Measurements from ENCODE around the gene TRMT10C. TPM values are rescaled to one million over a fixed set of nuclear protein-coding genes. Genes with fewer than 3 reads are reported as not detected.
"Not testable (repeated sequence)": the region's sequence is repeated elsewhere in the genome, so short reads cannot be mapped to it uniquely, and the experiment has no call there.

The TRMT10C gene
- total RNA-seq, 2 donors from 2014 or later, result 41.4 to 41.8 TPM

GRCh38 chr3:101603184-101603583 lies 41.5 kb downstream of the TRMT10C start:
- Mint-ChIP-seq H3K36me3 (ENCODE audit: low read depth) (peaks cover 15% of the 10 kb centered on the region), H3K4me1 (peaks cover 5% of the 10 kb centered on the region), H3K9me3 (peaks cover 22% of the 10 kb centered on the region), H3K4me3 (no peak overlapping the region), H3K27ac (no peak overlapping the region), H3K27me3 (ENCODE audit: insufficient read depth) (no peaks in the 10 kb centered on the region)
- H3K4me3 ChIP-seq (ENCODE audit: low read length), result no peak overlapping the region
- WGBS, 2 experiments (ENCODE audit: insufficient coverage in 1 of 2, insufficient read length in 1 of 2), result 90 to 93% methylated on average over 1 of the region's 1 CpG
- no peaks in the 10 kb centered on the region for H3K27me3 ChIP-seq (ENCODE audit: control insufficient read depth, insufficient read depth, low read length, poor library complexity, severe bottlenecking)
- H3K36me3 ChIP-seq (ENCODE audit: control insufficient read depth, insufficient read depth, low read length), result peaks cover 14% of the 10 kb centered on the region
- no peaks in the 10 kb centered on the region for H3K4me1 ChIP-seq (ENCODE audit: control insufficient read depth, insufficient read depth, low read length)
- no peak for DNase-seq
- H3K9me3 ChIP-seq (ENCODE audit: control insufficient read depth, low read length), result peaks cover 8% of the 10 kb centered on the region
- no peak for TF ChIP-seq CTCF (conservative IDR thresholded peaks at IDR 0.05)
- H3K27ac ChIP-seq (ENCODE audit: low read depth, low read length), result no peak overlapping the region
- no peak overlapping the region for H3K9ac ChIP-seq (ENCODE audit: extremely low read depth, low read length, poor library complexity, severe bottlenecking)

- not testable (repeated sequence) for H3K4me1 ChIP-seq (ENCODE audit: control insufficient read depth, insufficient read depth, low read length); H3K4me3 ChIP-seq (ENCODE audit: low read length); H3K9ac ChIP-seq (ENCODE audit: extremely low read depth, low read length, poor library complexity, severe bottlenecking); H3K4me3 Mint-ChIP-seq; H3K27me3 ChIP-seq (ENCODE audit: control insufficient read depth, insufficient read depth, low read length, poor library complexity, severe bottlenecking); H3K4me1 Mint-ChIP-seq; H3K9me3 ChIP-seq (ENCODE audit: control insufficient read depth, low read length); H3K27ac ChIP-seq (ENCODE audit: low read depth, low read length); DNase-seq; H3K27me3 Mint-ChIP-seq (ENCODE audit: insufficient read depth); H3K36me3 ChIP-seq (ENCODE audit: control insufficient read depth, insufficient read depth, low read length)
- WGBS, 2 experiments (ENCODE audit: insufficient coverage in 1 of 2, insufficient read length in 1 of 2), result 72 to 85% methylated on average over 8 to 10 of the region's 10 CpGs
- H3K27ac Mint-ChIP-seq, result peak overlapping the region; percentile 74
- peaks cover 22% of the 10 kb centered on the region for H3K9me3 Mint-ChIP-seq
- peaks cover 13% of the 10 kb centered on the region for H3K36me3 Mint-ChIP-seq (ENCODE audit: low read depth)
Measured at GRCh38 chr3:101605398-101605797, 43.7 kb downstream of the TRMT10C start.

GRCh38 chr3:101611023-101611422 lies 49.4 kb downstream of the TRMT10C start:
- H3K36me3 ChIP-seq (ENCODE audit: control insufficient read depth, insufficient read depth, low read length), result no peaks in the 10 kb centered on the region
- H3K27ac Mint-ChIP-seq, result no peak overlapping the region
- no peaks in the 10 kb centered on the region for H3K27me3 ChIP-seq (ENCODE audit: control insufficient read depth, insufficient read depth, low read length, poor library complexity, severe bottlenecking)
- H3K36me3 Mint-ChIP-seq (ENCODE audit: low read depth), result no peaks in the 10 kb centered on the region
- no peak overlapping the region for H3K4me3 ChIP-seq (ENCODE audit: low read length)
- no peaks in the 10 kb centered on the region for H3K4me1 ChIP-seq (ENCODE audit: control insufficient read depth, insufficient read depth, low read length)
- no peak overlapping the region for H3K9ac ChIP-seq (ENCODE audit: extremely low read depth, low read length, poor library complexity, severe bottlenecking)
- no peak overlapping the region for H3K4me3 Mint-ChIP-seq
- WGBS, 2 experiments (ENCODE audit: insufficient coverage in 1 of 2, insufficient read length in 1 of 2), result 100% methylated on average over 2 of the region's 2 CpGs; no CpG with 5 or more reads in 1 of the 2 experiments
- H3K9me3 Mint-ChIP-seq, result peaks cover 2% of the 10 kb centered on the region
- TF ChIP-seq CTCF (conservative IDR thresholded peaks at IDR 0.05), result no peak
- no peaks in the 10 kb centered on the region for H3K9me3 ChIP-seq (ENCODE audit: control insufficient read depth, low read length)
- peaks cover 2% of the 10 kb centered on the region for H3K4me1 Mint-ChIP-seq
- no peak for DNase-seq
- no peaks in the 10 kb centered on the region for H3K27me3 Mint-ChIP-seq (ENCODE audit: insufficient read depth)
- no peak overlapping the region for H3K27ac ChIP-seq (ENCODE audit: low read depth, low read length)

GRCh38 chr3:101613014-101613413 lies 51.3 kb downstream of the TRMT10C start:
- H3K27me3 Mint-ChIP-seq (ENCODE audit: insufficient read depth); H3K27ac Mint-ChIP-seq: not testable (repeated sequence)

More at GRCh38 chr3:101613014-101613413, 51.3 kb downstream of the TRMT10C start:
- not testable (repeated sequence) for H3K9ac ChIP-seq (ENCODE audit: extremely low read depth, low read length, poor library complexity, severe bottlenecking); H3K27ac ChIP-seq (ENCODE audit: low read depth, low read length); H3K36me3 Mint-ChIP-seq (ENCODE audit: low read depth); H3K36me3 ChIP-seq (ENCODE audit: control insufficient read depth, insufficient read depth, low read length); H3K4me1 Mint-ChIP-seq; H3K4me1 ChIP-seq (ENCODE audit: control insufficient read depth, insufficient read depth, low read length); H3K4me3 Mint-ChIP-seq; H3K4me3 ChIP-seq (ENCODE audit: low read length); H3K27me3 ChIP-seq (ENCODE audit: control insufficient read depth, insufficient read depth, low read length, poor library complexity, severe bottlenecking); H3K9me3 ChIP-seq (ENCODE audit: control insufficient read depth, low read length); DNase-seq; H3K9me3 Mint-ChIP-seq
- 66 to 78% methylated on average over 4 to 9 of the region's 9 CpGs for WGBS, 2 experiments (ENCODE audit: insufficient coverage in 1 of 2, insufficient read length in 1 of 2)
